SK-N-SH (cell line): ENCODE results near the gene ERCC5.

ENCODE experiments used
- EZH2phosphoT487 ChIP-seq: fragments of 200-600 bp; sonication (generic); IDR thresholded peaks from 2 replicates; pipeline ENCODE4 v1.6.1; 2017; ENCODE audit warnings: low read depth, mixed run types, mild to moderate bottlenecking, antibody characterized with exemption, moderate library complexity, borderline replicate concordance
- FOXM1 ChIP-seq: IDR thresholded peaks from 2 replicates; pipeline ENCODE4 v1.4.0; 2012; ENCODE audit warnings: low read depth, mild to moderate bottlenecking
- MEF2A ChIP-seq: IDR thresholded peaks from 2 replicates; pipeline ENCODE4 v1.4.0; 2012; ENCODE audit warnings: low read depth, borderline replicate concordance
- NFIC ChIP-seq: IDR thresholded peaks from 2 replicates; pipeline ENCODE4 v1.4.0; 2012; ENCODE audit warnings: borderline replicate concordance
- POLR2AphosphoS5 ChIP-seq: IDR thresholded peaks from 2 replicates; pipeline ENCODE4 v1.6.1; 2012; ENCODE audit warnings: low read depth, low read length
- USF1 ChIP-seq: IDR thresholded peaks from 2 replicates; pipeline ENCODE4 v1.4.0; 2012; ENCODE audit warnings: low read depth, borderline replicate concordance
- YY1 ChIP-seq: IDR thresholded peaks from 2 replicates; pipeline ENCODE4 v1.4.0; 2012; ENCODE audit warnings: low read depth, mild to moderate bottlenecking
- TF ChIP-seq, protein P1 (sequence below): fragments of 200-600 bp; sonication (generic); IDR thresholded peaks from 2 replicates; pipeline ENCODE4 v1.6.1; 2017; ENCODE audit warnings: antibody characterized with exemption, mild to moderate bottlenecking, moderate library complexity
- TF ChIP-seq, protein P2 (sequence below): IDR thresholded peaks from 2 replicates; pipeline ENCODE4 v1.4.0; 2012; ENCODE audit warnings: low read depth

- TF ChIP-seq FOXM1: no peak
- no peak for TF ChIP-seq POLR2AphosphoS5
- TF ChIP-seq, protein P1, sequence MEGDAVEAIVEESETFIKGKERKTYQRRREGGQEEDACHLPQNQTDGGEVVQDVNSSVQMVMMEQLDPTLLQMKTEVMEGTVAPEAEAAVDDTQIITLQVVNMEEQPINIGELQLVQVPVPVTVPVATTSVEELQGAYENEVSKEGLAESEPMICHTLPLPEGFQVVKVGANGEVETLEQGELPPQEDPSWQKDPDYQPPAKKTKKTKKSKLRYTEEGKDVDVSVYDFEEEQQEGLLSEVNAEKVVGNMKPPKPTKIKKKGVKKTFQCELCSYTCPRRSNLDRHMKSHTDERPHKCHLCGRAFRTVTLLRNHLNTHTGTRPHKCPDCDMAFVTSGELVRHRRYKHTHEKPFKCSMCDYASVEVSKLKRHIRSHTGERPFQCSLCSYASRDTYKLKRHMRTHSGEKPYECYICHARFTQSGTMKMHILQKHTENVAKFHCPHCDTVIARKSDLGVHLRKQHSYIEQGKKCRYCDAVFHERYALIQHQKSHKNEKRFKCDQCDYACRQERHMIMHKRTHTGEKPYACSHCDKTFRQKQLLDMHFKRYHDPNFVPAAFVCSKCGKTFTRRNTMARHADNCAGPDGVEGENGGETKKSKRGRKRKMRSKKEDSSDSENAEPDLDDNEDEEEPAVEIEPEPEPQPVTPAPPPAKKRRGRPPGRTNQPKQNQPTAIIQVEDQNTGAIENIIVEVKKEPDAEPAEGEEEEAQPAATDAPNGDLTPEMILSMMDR: no peak
- TF ChIP-seq NFIC: no peak
- TF ChIP-seq, protein P2, sequence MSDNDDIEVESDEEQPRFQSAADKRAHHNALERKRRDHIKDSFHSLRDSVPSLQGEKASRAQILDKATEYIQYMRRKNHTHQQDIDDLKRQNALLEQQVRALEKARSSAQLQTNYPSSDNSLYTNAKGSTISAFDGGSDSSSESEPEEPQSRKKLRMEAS: no peak
- TF ChIP-seq USF1: no peak
- no peak for TF ChIP-seq EZH2phosphoT487
- TF ChIP-seq MEF2A: no peak
- TF ChIP-seq YY1: no peak
These were observed 7.6 kb upstream of the ERCC5 start for GRCh38 chr13:102838273-102838672.
